Measurements from ENCODE around the gene CD74. TPM values are rescaled to one million over a fixed set of nuclear protein-coding genes. Genes with fewer than 3 reads are reported as not detected.

Gene CD74
- total and polyA plus RNA-seq, 2 donors = 161 to 554 TPM

- H3K4me1 ChIP-seq (ENCODE audit: insufficient read depth) = no peaks in the 10 kb centered on the region
- DNase-seq (ENCODE audit: extremely low spot score) = no peak
- peaks cover 7% of the 10 kb centered on the region for H3K36me3 ChIP-seq (ENCODE audit: insufficient read depth)
- H3K27ac ChIP-seq (ENCODE audit: low read depth) = no peak overlapping the region
- H3K4me3 ChIP-seq (ENCODE audit: low read depth, low read length) = no peak overlapping the region
- WGBS = 95% methylated on average over 13 of the region's 13 CpGs
These were observed 21.5 kb downstream of the CD74 start for GRCh38 chr5:150391064-150391834.

- DNase-seq (ENCODE audit: extremely low spot score) = no peak
- Histone ChIP-seq H3K27ac (ENCODE audit: low read depth) (no peak overlapping the region), H3K4me3 (ENCODE audit: low read depth, low read length) (no peak overlapping the region), H3K36me3 (ENCODE audit: insufficient read depth) (peaks cover 8% of the 10 kb centered on the region), H3K4me1 (ENCODE audit: insufficient read depth) (no peaks in the 10 kb centered on the region)
- 63% methylated on average over 13 of the region's 13 CpGs for WGBS
These were observed 23.0 kb downstream of the CD74 start for GRCh38 chr5:150389531-150390266.

- peaks cover 7% of the 10 kb centered on the region for H3K36me3 ChIP-seq (ENCODE audit: insufficient read depth)
- H3K27ac ChIP-seq (ENCODE audit: low read depth) = no peak overlapping the region
- WGBS = 81% methylated on average over 15 of the region's 15 CpGs
These were observed 26.5 kb downstream of the CD74 start for GRCh38 chr5:150386024-150386855.

GRCh38 chr5:150384701-150385100, 28.0 kb downstream of the CD74 start:
- WGBS = 91% methylated on average over 5 of the region's 5 CpGs
- H3K4me1 ChIP-seq (ENCODE audit: insufficient read depth) = no peaks in the 10 kb centered on the region
- no peak for DNase-seq (ENCODE audit: extremely low spot score)
- H3K27ac ChIP-seq (ENCODE audit: low read depth) = no peak overlapping the region
- no peak overlapping the region for H3K4me3 ChIP-seq (ENCODE audit: low read depth, low read length)
- peaks cover 10% of the 10 kb centered on the region for H3K36me3 ChIP-seq (ENCODE audit: insufficient read depth)

More at GRCh38 chr5:150386024-150386855, 26.5 kb downstream of the CD74 start:
- Histone ChIP-seq H3K4me3 (ENCODE audit: low read depth, low read length) (no peak overlapping the region), H3K4me1 (ENCODE audit: insufficient read depth) (no peaks in the 10 kb centered on the region)
- no peak for DNase-seq (ENCODE audit: extremely low spot score)

GRCh38 chr5:150377964-150378694, 34.6 kb downstream of the CD74 start:
- H3K4me3 ChIP-seq (ENCODE audit: low read depth, low read length) = no peak overlapping the region
- 61% methylated on average over 5 of the region's 5 CpGs for WGBS
- H3K36me3 ChIP-seq (ENCODE audit: insufficient read depth) = peaks cover 8% of the 10 kb centered on the region
- H3K4me1 ChIP-seq (ENCODE audit: insufficient read depth) = no peaks in the 10 kb centered on the region
- no peak overlapping the region for H3K27ac ChIP-seq (ENCODE audit: low read depth)
- no peak for DNase-seq (ENCODE audit: extremely low spot score)

GRCh38 chr5:150376799-150377771, 35.6 kb downstream of the CD74 start:
- H3K4me1 ChIP-seq (ENCODE audit: insufficient read depth) = no peaks in the 10 kb centered on the region
- H3K4me3 ChIP-seq (ENCODE audit: low read depth, low read length) = no peak overlapping the region
- 75% methylated on average over 10 of the region's 10 CpGs for WGBS
- H3K27ac ChIP-seq (ENCODE audit: low read depth) = no peak overlapping the region
- H3K36me3 ChIP-seq (ENCODE audit: insufficient read depth) = peaks cover 6% of the 10 kb centered on the region
- DNase-seq (ENCODE audit: extremely low spot score) = no peak

GRCh38 chr5:150374651-150375050, 38.1 kb downstream of the CD74 start:
- no peak for DNase-seq (ENCODE audit: extremely low spot score)
- 95% methylated on average over 11 of the region's 11 CpGs for WGBS

GRCh38 chr5:150372639-150373038, 40.1 kb downstream of the CD74 start:
- Histone ChIP-seq H3K27ac (ENCODE audit: low read depth) (no peak overlapping the region), H3K36me3 (ENCODE audit: insufficient read depth) (peaks cover 8% of the 10 kb centered on the region), H3K4me1 (ENCODE audit: insufficient read depth) (no peaks in the 10 kb centered on the region), H3K4me3 (ENCODE audit: low read depth, low read length) (no peak overlapping the region)
- WGBS = 95% methylated on average over 6 of the region's 6 CpGs
- no peak for DNase-seq (ENCODE audit: extremely low spot score)

More at GRCh38 chr5:150374651-150375050, 38.1 kb downstream of the CD74 start:
- Histone ChIP-seq H3K36me3 (ENCODE audit: insufficient read depth) (peaks cover 6% of the 10 kb centered on the region), H3K4me1 (ENCODE audit: insufficient read depth) (no peaks in the 10 kb centered on the region), H3K4me3 (ENCODE audit: low read depth, low read length) (no peak overlapping the region), H3K27ac (ENCODE audit: low read depth) (no peak overlapping the region)

- Histone ChIP-seq H3K36me3 (ENCODE audit: insufficient read depth) (peaks cover 7% of the 10 kb centered on the region), H3K4me3 (ENCODE audit: low read depth, low read length) (no peak overlapping the region), H3K27ac (ENCODE audit: low read depth) (no peak overlapping the region), H3K4me1 (ENCODE audit: insufficient read depth) (no peaks in the 10 kb centered on the region)
- WGBS = 89% methylated on average over 4 of the region's 4 CpGs
- no peak for DNase-seq (ENCODE audit: extremely low spot score)
These were observed 44.2 kb downstream of the CD74 start for GRCh38 chr5:150368526-150368925.

GRCh38 chr5:150364004-150364403, 48.7 kb downstream of the CD74 start:
- H3K4me3 ChIP-seq (ENCODE audit: low read depth, low read length) = no peak overlapping the region
- peaks cover 1% of the 10 kb centered on the region for H3K36me3 ChIP-seq (ENCODE audit: insufficient read depth)
- no peaks in the 10 kb centered on the region for H3K4me1 ChIP-seq (ENCODE audit: insufficient read depth)
- H3K27ac ChIP-seq (ENCODE audit: low read depth) = no peak overlapping the region
- 92% methylated on average over 9 of the region's 9 CpGs for WGBS
- DNase-seq (ENCODE audit: extremely low spot score) = no peak

GRCh38 chr5:150363185-150363584, 49.5 kb downstream of the CD74 start:
- H3K27ac ChIP-seq (ENCODE audit: low read depth) = no peak overlapping the region
- 94% methylated on average over 2 of the region's 2 CpGs for WGBS
- H3K4me1 ChIP-seq (ENCODE audit: insufficient read depth) = no peaks in the 10 kb centered on the region
- H3K36me3 ChIP-seq (ENCODE audit: insufficient read depth) = peaks cover 1% of the 10 kb centered on the region
- no peak for DNase-seq (ENCODE audit: extremely low spot score)
- no peak overlapping the region for H3K4me3 ChIP-seq (ENCODE audit: low read depth, low read length)

GRCh38 chr5:150361301-150361700, 51.4 kb downstream of the CD74 start:
- Histone ChIP-seq H3K4me1 (ENCODE audit: insufficient read depth) (no peaks in the 10 kb centered on the region), H3K4me3 (ENCODE audit: low read depth, low read length) (no peak overlapping the region), H3K36me3 (ENCODE audit: insufficient read depth) (peaks cover 1% of the 10 kb centered on the region), H3K27ac (ENCODE audit: low read depth) (no peak overlapping the region)
- 91% methylated on average over 1 of the region's 1 CpG for WGBS
- DNase-seq (ENCODE audit: extremely low spot score) = no peak

Data from urinary bladder (tissue), 4 donors.